ENCODE results near the gene TRPC4AP. TPM values are rescaled to one million over a fixed set of nuclear protein-coding genes. Genes with fewer than 3 reads are reported as not detected.

Gene TRPC4AP
- total RNA-seq, 3 donors from 2014 or later, result 49.6 to 60.5 (median 53.8) TPM

GRCh38 chr20:35106827-35107380, 14.3 kb upstream of the TRPC4AP start:
- DNase-seq (no peak), ATAC-seq (no peak)
- no peaks in the 10 kb centered on the region for H3K9me3 ChIP-seq
- H3K36me3 ChIP-seq (ENCODE audit: low read depth), result no peaks in the 10 kb centered on the region
- H3K4me1 ChIP-seq (ENCODE audit: low read depth), result no peaks in the 10 kb centered on the region
- TF ChIP-seq, protein P1, sequence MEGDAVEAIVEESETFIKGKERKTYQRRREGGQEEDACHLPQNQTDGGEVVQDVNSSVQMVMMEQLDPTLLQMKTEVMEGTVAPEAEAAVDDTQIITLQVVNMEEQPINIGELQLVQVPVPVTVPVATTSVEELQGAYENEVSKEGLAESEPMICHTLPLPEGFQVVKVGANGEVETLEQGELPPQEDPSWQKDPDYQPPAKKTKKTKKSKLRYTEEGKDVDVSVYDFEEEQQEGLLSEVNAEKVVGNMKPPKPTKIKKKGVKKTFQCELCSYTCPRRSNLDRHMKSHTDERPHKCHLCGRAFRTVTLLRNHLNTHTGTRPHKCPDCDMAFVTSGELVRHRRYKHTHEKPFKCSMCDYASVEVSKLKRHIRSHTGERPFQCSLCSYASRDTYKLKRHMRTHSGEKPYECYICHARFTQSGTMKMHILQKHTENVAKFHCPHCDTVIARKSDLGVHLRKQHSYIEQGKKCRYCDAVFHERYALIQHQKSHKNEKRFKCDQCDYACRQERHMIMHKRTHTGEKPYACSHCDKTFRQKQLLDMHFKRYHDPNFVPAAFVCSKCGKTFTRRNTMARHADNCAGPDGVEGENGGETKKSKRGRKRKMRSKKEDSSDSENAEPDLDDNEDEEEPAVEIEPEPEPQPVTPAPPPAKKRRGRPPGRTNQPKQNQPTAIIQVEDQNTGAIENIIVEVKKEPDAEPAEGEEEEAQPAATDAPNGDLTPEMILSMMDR (IDR thresholded peaks at IDR 0.05), result no peak
- intact Hi-C loops (cut with DNase I, micrococcal nuclease), result no loop called here
- H3K4me3 ChIP-seq, result no peak overlapping the region

DNA sequence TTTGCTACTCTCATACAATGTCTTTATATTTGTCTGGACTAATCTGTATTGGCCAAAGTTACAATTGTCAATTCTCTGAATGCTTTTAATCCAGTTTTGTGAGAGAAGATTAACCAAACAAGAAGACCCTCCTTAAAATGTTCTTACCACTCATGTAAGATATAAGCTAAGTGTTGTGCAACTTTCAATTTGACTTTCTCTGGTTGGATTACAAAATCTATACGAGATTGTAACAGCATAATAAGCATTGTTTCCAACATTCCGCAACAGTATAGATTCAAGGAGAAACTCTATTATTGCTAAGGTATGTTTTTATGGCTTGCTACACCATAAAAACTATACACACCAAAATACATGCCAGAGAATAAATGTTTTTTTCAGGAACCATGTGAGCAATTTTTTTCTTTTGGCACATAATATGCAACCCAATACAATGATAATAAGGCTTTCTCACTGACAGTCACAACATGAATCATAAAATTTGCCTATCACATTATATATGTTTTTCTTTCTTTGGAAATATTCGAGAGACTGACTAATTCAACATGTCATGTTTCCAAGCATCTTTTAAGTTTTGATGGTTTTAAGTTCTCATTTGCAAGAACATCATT, 12.2 kb upstream of the TRPC4AP start:
- intact Hi-C loops (cut with DNase I, micrococcal nuclease), result no loop called here
- H3K9me3 ChIP-seq, result no peaks in the 10 kb centered on the region

DNA sequence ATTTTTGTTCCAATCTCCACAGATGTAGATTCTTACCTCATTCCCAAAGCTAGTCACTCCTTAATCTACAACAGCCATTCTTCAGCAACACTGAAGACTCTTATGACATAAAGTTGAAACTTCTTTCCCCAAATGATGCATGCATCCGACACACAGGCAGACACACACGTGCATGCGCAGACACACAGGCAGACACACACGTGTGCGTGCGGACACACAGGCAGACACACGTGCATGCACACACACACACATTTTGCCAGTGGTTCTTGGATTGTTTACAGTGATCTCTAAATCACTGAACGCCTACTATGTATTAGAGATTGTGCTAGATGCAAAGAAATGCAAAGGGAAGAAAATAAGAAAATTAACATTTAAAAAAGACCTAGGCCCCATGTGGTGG, 9.0 kb upstream of the TRPC4AP start:
- Histone ChIP-seq H3K4me1 (ENCODE audit: low read depth) (no peaks in the 10 kb centered on the region), H3K36me3 (ENCODE audit: low read depth) (no peaks in the 10 kb centered on the region), H3K4me3 (no peak overlapping the region), H3K9me3 (no peaks in the 10 kb centered on the region)
- DNase-seq (no peak), ATAC-seq (no peak)
- intact Hi-C loops (cut with DNase I, micrococcal nuclease), result no loop called here
- TF ChIP-seq, protein P1 (IDR thresholded peaks at IDR 0.05), result no peak

More for the DNA sequence above, 12.2 kb upstream of the TRPC4AP start:
- ATAC-seq, result no peak
- TF ChIP-seq, protein P1 (IDR thresholded peaks at IDR 0.05), result no peak
- Histone ChIP-seq H3K4me1 (ENCODE audit: low read depth) (no peaks in the 10 kb centered on the region), H3K4me3 (no peak overlapping the region), H3K36me3 (ENCODE audit: low read depth) (no peaks in the 10 kb centered on the region)
- DNase-seq, result no peak

- intact Hi-C loops (cut with DNase I, micrococcal nuclease), result loop anchor here in 1 of 2 donors (5.0 kb wide), 1 partner anchor 221 kb away; the partner anchor contains the start of gene GGT7
- ATAC-seq, result no peak
Observed at GRCh38 chr20:35093267-35093884, 769 bp upstream of the TRPC4AP start.

GRCh38 chr20:35091816-35092523, 637 bp downstream of the TRPC4AP start:
- Histone ChIP-seq H3K9me3 (no peaks in the 10 kb centered on the region), H3K36me3 (ENCODE audit: low read depth) (no peaks in the 10 kb centered on the region), H3K4me3 (peak overlapping the region; percentile 58), H3K4me1 (ENCODE audit: low read depth) (peaks cover 10% of the 10 kb centered on the region)
- TF ChIP-seq, protein P1 (IDR thresholded peaks at IDR 0.05), result no peak
- DNase-seq, result peak in 1 of 3 donors; percentile 22
- intact Hi-C loops (cut with DNase I, micrococcal nuclease), result loop anchor here in 1 of 2 donors (5.0 kb wide), 1 partner anchor 220 kb away; the partner anchor contains the start of gene GGT7
- ATAC-seq, result peak; percentile 55

More at GRCh38 chr20:35093267-35093884, 769 bp upstream of the TRPC4AP start:
- H3K4me1 ChIP-seq (ENCODE audit: low read depth), result peaks cover 8% of the 10 kb centered on the region
- no peaks in the 10 kb centered on the region for H3K36me3 ChIP-seq (ENCODE audit: low read depth)
- H3K4me3 ChIP-seq, result no peak overlapping the region
- TF ChIP-seq, protein P1 (IDR thresholded peaks at IDR 0.05), result no peak
- H3K9me3 ChIP-seq, result no peaks in the 10 kb centered on the region
- DNase-seq, result no peak
